OCI-LY1 (cell line): ENCODE results near the gene CTIF.

Experiments used
- EZH2 ChIP-seq: fragments of 200-600 bp; sonication (generic), shearing (Covaris generic); IDR thresholded peaks from 2 replicates; pipeline ENCODE4 v1.8.0; 2017; ENCODE audit warnings: borderline replicate concordance, mixed run types, mild to moderate bottlenecking, antibody characterized with exemption, low read length, moderate library complexity, mixed read lengths
- TF ChIP-seq, protein P1 (sequence below): fragments of 200-600 bp; sonication (generic), shearing (Covaris generic); IDR thresholded peaks from 2 replicates; pipeline ENCODE4 v1.5.1; 2017; ENCODE audit warnings: mild to moderate bottlenecking, antibody characterized with exemption, low read length, moderate library complexity, mixed read lengths

DNA sequence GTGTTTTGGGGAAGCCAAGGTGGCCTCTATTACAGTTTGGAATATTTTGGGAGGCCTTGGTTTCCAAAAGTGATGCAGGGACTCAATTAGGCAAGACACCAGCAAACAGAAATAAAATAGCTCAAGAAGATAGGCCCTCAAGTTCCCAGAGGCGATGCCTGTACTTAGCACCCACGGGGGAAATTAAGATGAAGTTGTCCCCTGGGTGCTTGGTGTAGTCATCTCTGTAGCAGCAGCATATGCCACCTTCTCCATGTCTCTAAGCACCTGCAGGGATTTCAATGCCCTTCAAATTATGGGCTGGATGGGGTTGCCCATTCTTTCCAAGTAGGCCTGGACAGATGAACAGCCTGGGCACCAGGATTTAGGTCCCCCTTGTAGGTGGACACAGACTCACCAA lies 185.0 kb downstream of the CTIF start:
- TF ChIP-seq, protein P1, sequence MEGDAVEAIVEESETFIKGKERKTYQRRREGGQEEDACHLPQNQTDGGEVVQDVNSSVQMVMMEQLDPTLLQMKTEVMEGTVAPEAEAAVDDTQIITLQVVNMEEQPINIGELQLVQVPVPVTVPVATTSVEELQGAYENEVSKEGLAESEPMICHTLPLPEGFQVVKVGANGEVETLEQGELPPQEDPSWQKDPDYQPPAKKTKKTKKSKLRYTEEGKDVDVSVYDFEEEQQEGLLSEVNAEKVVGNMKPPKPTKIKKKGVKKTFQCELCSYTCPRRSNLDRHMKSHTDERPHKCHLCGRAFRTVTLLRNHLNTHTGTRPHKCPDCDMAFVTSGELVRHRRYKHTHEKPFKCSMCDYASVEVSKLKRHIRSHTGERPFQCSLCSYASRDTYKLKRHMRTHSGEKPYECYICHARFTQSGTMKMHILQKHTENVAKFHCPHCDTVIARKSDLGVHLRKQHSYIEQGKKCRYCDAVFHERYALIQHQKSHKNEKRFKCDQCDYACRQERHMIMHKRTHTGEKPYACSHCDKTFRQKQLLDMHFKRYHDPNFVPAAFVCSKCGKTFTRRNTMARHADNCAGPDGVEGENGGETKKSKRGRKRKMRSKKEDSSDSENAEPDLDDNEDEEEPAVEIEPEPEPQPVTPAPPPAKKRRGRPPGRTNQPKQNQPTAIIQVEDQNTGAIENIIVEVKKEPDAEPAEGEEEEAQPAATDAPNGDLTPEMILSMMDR: no peak
- no peak for TF ChIP-seq EZH2
